HL-60 (cell line): ENCODE data around the gene KATNAL2.

Experiments
- CTCF ChIP-seq: IDR thresholded peaks from one replicate; pipeline ENCODE4 v1.5.1; 2011; ENCODE audit warnings: low read length, control low read depth, inconsistent platforms; ENCODE audit not compliant: insufficient read depth
- POLR2AphosphoS5 ChIP-seq: IDR thresholded peaks from 2 replicates; pipeline ENCODE4 v1.6.1; 2012; ENCODE audit warnings: low read depth

GRCh38 chr18:46888965-46889364 is 28.4 kb upstream of the KATNAL2 start:
- TF ChIP-seq CTCF (no peak), POLR2AphosphoS5 (no peak)
